ENCODE results near the gene SLC7A1. TPM values are rescaled to one million over a fixed set of nuclear protein-coding genes. Genes with fewer than 3 reads are reported as not detected.

SLC7A1 gene
- total and polyA plus RNA-seq, 2 of the 4 experiments (the other 2 are of a cell fraction) = 9.7 to 22.3 TPM

DNA sequence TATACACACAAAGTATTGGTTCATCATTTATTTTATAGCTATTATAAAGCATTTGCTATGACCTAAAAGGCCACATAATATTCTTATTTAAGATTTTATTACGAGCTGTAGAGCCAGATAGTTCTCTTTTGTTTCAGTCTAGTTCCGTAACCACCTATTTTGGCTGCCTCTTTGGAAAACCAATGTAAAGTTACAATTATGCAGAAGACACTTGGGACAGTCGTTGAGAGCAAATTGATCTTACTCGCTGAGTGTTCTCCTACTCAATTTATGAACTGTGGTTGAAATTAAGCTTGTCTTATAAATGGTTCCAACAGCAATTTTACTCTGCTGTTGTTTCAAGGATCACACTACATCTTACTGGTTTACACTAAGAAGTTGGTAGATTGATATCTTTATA is 122.3 kb downstream of the SLC7A1 start:
- no CpG with 5 or more reads among the region's 4 CpGs for WGBS, 2 experiments (ENCODE audit: extremely low coverage in 2 of 2, insufficient read length in 1 of 2)
- no peak overlapping the region for H2BK20ac ChIP-seq (ENCODE audit: low read depth, low read length)
- intact Hi-C loops (cut with micrococcal nuclease) (no loop called here), dilution Hi-C loops (cut with HindIII; ENCODE audit: low sequenced_read_pairs, unreplicated experiment) (no loop called here), in situ Hi-C loops (cut with MboI; ENCODE audit: low sequenced_read_pairs) (no loop called here)
- BruUV-seq (replicated peaks) = no TSS peak
- H3K4me3 ChIP-seq (ENCODE audit: insufficient read depth, low read depth, low read length) = no peak overlapping the region
- H3K27ac ChIP-seq (ENCODE audit: insufficient read depth, low read length) = no peak overlapping the region
- H3K9me3 ChIP-seq (ENCODE audit: control insufficient read depth, insufficient read depth, low read length) = no peaks in the 10 kb centered on the region
- no peaks in the 10 kb centered on the region; the same call in 1 of the 2 replicates for H3K9me1 ChIP-seq (ENCODE audit: insufficient read depth, low read length)
- peaks cover 11% of the 10 kb centered on the region for H3K27me3 ChIP-seq (ENCODE audit: control insufficient read depth, insufficient read depth, low read length)
- H2AK9ac ChIP-seq (replicated peaks; ENCODE audit: low read depth, low read length, poor library complexity) = no peak overlapping the region
- no peak overlapping the region for H3K56ac ChIP-seq (ENCODE audit: extremely low read depth, insufficient read depth, low read length)
- DNase-seq (no peak), ATAC-seq (ENCODE audit: low read depth) (no peak)
- H2AFZ ChIP-seq (replicated peaks; ENCODE audit: low read length, poor library complexity) = no peak overlapping the region
- H3K14ac ChIP-seq (replicated peaks; ENCODE audit: low read depth, low read length) = no peak overlapping the region
- no peak overlapping the region for H2AK5ac ChIP-seq (ENCODE audit: low read depth, low read length)
- H3K23ac ChIP-seq (ENCODE audit: low read depth, low read length) = no peak overlapping the region
- peaks cover 2% of the 10 kb centered on the region for H3K4me1 ChIP-seq (ENCODE audit: control insufficient read depth, insufficient read depth, low read length)
- ChIA-PET CTCF (interaction anchor here (2.7 kb wide), 1 partner anchor 17 kb away, joined by 10 read pairs; no protein-coding TSS in a partner anchor), POLR2A (ENCODE audit: unreplicated experiment) (no interaction called here)
- no peak overlapping the region for H3K4me2 ChIP-seq (ENCODE audit: low read depth, low read length)
- H3K79me1 ChIP-seq (ENCODE audit: low read depth in 1 of 2, low read length in 2 of 2) = no peaks in the 10 kb centered on the region
- no peak overlapping the region for H2BK15ac ChIP-seq (ENCODE audit: low read depth, low read length)
- H3K9ac ChIP-seq (ENCODE audit: low read depth, low read length) = no peak overlapping the region
- no peaks in the 10 kb centered on the region for H3K36me3 ChIP-seq (ENCODE audit: control insufficient read depth, insufficient read depth, low read length)
- no peak overlapping the region for H2BK120ac ChIP-seq (ENCODE audit: low read depth, low read length)
- H2BK5ac ChIP-seq (ENCODE audit: low read depth, low read length, poor library complexity, severe bottlenecking) = no peak overlapping the region
- TF ChIP-seq MAFK (IDR thresholded peaks at IDR 0.05; ENCODE audit: low read depth, low read length) (no peak), MAZ (IDR thresholded peaks at IDR 0.05; ENCODE audit: borderline replicate concordance, low read depth, low read length) (no peak), NFE2L2 (IDR thresholded peaks at IDR 0.05; ENCODE audit: low read depth, low read length) (no peak), RFX5 (IDR thresholded peaks at IDR 0.05; ENCODE audit: low read depth, low read length) (no peak), MXI1 (IDR thresholded peaks at IDR 0.05; ENCODE audit: borderline replicate concordance, low read depth, low read length) (no peak), CHD1 (IDR thresholded peaks at IDR 0.05; ENCODE audit: low read depth, low read length) (no peak), BHLHE40 (IDR thresholded peaks at IDR 0.05; ENCODE audit: low read depth, low read length) (no peak), FOS (IDR thresholded peaks at IDR 0.05; ENCODE audit: low read depth, low read length) (no peak), RAD21 (IDR thresholded peaks at IDR 0.05; ENCODE audit: low read length) (no peak), POLR2A (IDR thresholded peaks at IDR 0.05; ENCODE audit: low read depth, low read length) (no peak), SMC3 (IDR thresholded peaks at IDR 0.05; ENCODE audit: low read depth, low read length) (no peak), RCOR1 (IDR thresholded peaks at IDR 0.05; ENCODE audit: insufficient replicate concordance, low read length) (no peak), CEBPB (IDR thresholded peaks at IDR 0.05; ENCODE audit: low read depth, low read length) (no peak)
- TF ChIP-seq, protein P1, sequence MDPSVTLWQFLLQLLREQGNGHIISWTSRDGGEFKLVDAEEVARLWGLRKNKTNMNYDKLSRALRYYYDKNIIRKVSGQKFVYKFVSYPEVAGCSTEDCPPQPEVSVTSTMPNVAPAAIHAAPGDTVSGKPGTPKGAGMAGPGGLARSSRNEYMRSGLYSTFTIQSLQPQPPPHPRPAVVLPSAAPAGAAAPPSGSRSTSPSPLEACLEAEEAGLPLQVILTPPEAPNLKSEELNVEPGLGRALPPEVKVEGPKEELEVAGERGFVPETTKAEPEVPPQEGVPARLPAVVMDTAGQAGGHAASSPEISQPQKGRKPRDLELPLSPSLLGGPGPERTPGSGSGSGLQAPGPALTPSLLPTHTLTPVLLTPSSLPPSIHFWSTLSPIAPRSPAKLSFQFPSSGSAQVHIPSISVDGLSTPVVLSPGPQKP (IDR thresholded peaks at IDR 0.05; ENCODE audit: borderline replicate concordance, low read depth, low read length) = no peak
- TF ChIP-seq, protein P2, sequence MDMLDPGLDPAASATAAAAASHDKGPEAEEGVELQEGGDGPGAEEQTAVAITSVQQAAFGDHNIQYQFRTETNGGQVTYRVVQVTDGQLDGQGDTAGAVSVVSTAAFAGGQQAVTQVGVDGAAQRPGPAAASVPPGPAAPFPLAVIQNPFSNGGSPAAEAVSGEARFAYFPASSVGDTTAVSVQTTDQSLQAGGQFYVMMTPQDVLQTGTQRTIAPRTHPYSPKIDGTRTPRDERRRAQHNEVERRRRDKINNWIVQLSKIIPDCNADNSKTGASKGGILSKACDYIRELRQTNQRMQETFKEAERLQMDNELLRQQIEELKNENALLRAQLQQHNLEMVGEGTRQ (IDR thresholded peaks at IDR 0.05; ENCODE audit: low read depth, low read length) = no peak
- TF ChIP-seq, protein P3, sequence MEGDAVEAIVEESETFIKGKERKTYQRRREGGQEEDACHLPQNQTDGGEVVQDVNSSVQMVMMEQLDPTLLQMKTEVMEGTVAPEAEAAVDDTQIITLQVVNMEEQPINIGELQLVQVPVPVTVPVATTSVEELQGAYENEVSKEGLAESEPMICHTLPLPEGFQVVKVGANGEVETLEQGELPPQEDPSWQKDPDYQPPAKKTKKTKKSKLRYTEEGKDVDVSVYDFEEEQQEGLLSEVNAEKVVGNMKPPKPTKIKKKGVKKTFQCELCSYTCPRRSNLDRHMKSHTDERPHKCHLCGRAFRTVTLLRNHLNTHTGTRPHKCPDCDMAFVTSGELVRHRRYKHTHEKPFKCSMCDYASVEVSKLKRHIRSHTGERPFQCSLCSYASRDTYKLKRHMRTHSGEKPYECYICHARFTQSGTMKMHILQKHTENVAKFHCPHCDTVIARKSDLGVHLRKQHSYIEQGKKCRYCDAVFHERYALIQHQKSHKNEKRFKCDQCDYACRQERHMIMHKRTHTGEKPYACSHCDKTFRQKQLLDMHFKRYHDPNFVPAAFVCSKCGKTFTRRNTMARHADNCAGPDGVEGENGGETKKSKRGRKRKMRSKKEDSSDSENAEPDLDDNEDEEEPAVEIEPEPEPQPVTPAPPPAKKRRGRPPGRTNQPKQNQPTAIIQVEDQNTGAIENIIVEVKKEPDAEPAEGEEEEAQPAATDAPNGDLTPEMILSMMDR (conservative IDR thresholded peaks at IDR 0.05; ENCODE audit: low read depth, low read length) = no peak
- no peak overlapping the region for H4K5ac ChIP-seq (ENCODE audit: low read depth, low read length)
- H4K91ac ChIP-seq (ENCODE audit: insufficient read depth, low read depth, low read length) = no peak overlapping the region
- no peak overlapping the region for H3K4ac ChIP-seq (ENCODE audit: low read depth, low read length)
- H3K18ac ChIP-seq (ENCODE audit: low read depth, low read length) = no peak overlapping the region
- H4K8ac ChIP-seq (ENCODE audit: low read depth in 2 of 2, low read length in 2 of 2) = no peak overlapping the region
- no peaks in the 10 kb centered on the region for H4K20me1 ChIP-seq (ENCODE audit: insufficient read depth, low read length)
